ENCODE results near the gene RGS6.

Gene RGS6

GRCh38 chr14:72023128-72024042, 91.2 kb downstream of the RGS6 start:
- DNase-seq, result no peak

GRCh38 chr14:72024043-72024407, 91.8 kb downstream of the RGS6 start:
- no peak for DNase-seq

- no peak for DNase-seq
Observed at GRCh38 chr14:72024504-72024903, 92.3 kb downstream of the RGS6 start.

- no peak for DNase-seq
Observed at GRCh38 chr14:72026536-72026935, 94.3 kb downstream of the RGS6 start.

- no peak for DNase-seq
Observed at GRCh38 chr14:72027061-72027460, 94.8 kb downstream of the RGS6 start.

- no peak for DNase-seq
Observed at GRCh38 chr14:72033365-72033764, 101.1 kb downstream of the RGS6 start.

GRCh38 chr14:72040528-72040927, 108.3 kb downstream of the RGS6 start:
- no peak for DNase-seq

- no peak for DNase-seq
Observed at GRCh38 chr14:72045271-72045670, 113.0 kb downstream of the RGS6 start.

- DNase-seq, result no peak
Observed at GRCh38 chr14:72045885-72046284, 113.7 kb downstream of the RGS6 start.

- DNase-seq, result no peak
Observed at GRCh38 chr14:72049462-72049861, 117.2 kb downstream of the RGS6 start.

GRCh38 chr14:72052356-72052755, 120.1 kb downstream of the RGS6 start:
- DNase-seq, result no peak

- DNase-seq, result no peak
Observed at GRCh38 chr14:72053651-72054050, 121.4 kb downstream of the RGS6 start.

- DNase-seq, result no peak
Observed at GRCh38 chr14:72054911-72055310, 122.7 kb downstream of the RGS6 start.

GRCh38 chr14:72057701-72058285, 125.6 kb downstream of the RGS6 start:
- no peak for DNase-seq

- DNase-seq, result no peak
Observed at GRCh38 chr14:72060460-72060859, 128.2 kb downstream of the RGS6 start.

GRCh38 chr14:72060917-72061316, 128.7 kb downstream of the RGS6 start:
- DNase-seq, result no peak

GRCh38 chr14:72061718-72062117, 129.5 kb downstream of the RGS6 start:
- no peak for DNase-seq

- no peak for DNase-seq
Observed at GRCh38 chr14:72063761-72064282, 131.6 kb downstream of the RGS6 start.

- no peak for DNase-seq
Observed at GRCh38 chr14:72064501-72064900, 132.3 kb downstream of the RGS6 start.

GRCh38 chr14:72070458-72070857, 138.2 kb downstream of the RGS6 start:
- no peak for DNase-seq

- DNase-seq, result no peak
Observed at GRCh38 chr14:72075649-72076334, 143.6 kb downstream of the RGS6 start.

GRCh38 chr14:72081137-72081536, 148.9 kb downstream of the RGS6 start:
- no peak for DNase-seq

- DNase-seq, result no peak
Observed at GRCh38 chr14:72084935-72085334, 152.7 kb downstream of the RGS6 start.

- DNase-seq, result no peak
Observed at GRCh38 chr14:72089625-72090024, 157.4 kb downstream of the RGS6 start.

Measured in NCI-H1436 (cell line).